KMS-11 (cell line): ENCODE data around the gene MICAL2.

ENCODE experiments used
- H2AFZ ChIP-seq: fragments of 200-600 bp; sonication (generic); 2 replicates; pipeline ENCODE4 v1.6.1; 2016; ENCODE audit warnings: antibody characterized with exemption, mixed run types, low read depth
- H3K27ac ChIP-seq: fragments of 200-600 bp; sonication (generic); 2 replicates; pipeline ENCODE4 v1.6.1; 2016; ENCODE audit warnings: mild to moderate bottlenecking, mixed run types
- H3K27me3 ChIP-seq: fragments of 200-600 bp; sonication (generic); 2 replicates; pipeline ENCODE4 v1.6.1; 2017; ENCODE audit warnings: mild to moderate bottlenecking, low read depth, mixed run types, moderate library complexity; ENCODE audit not compliant: insufficient read depth
- H3K36me3 ChIP-seq: fragments of 200-600 bp; sonication (generic); 2 replicates; pipeline ENCODE4 v1.6.1; 2017; ENCODE audit warnings: mild to moderate bottlenecking, mixed run types; ENCODE audit not compliant: insufficient read depth
- H3K4me1 ChIP-seq: fragments of 200-600 bp; sonication (generic); 2 replicates; pipeline ENCODE4 v1.6.1; 2016; ENCODE audit warnings: mild to moderate bottlenecking, low read depth, mixed run types; ENCODE audit not compliant: poor library complexity, severe bottlenecking
- H3K4me2 ChIP-seq: fragments of 200-600 bp; sonication (generic); 2 replicates; pipeline ENCODE4 v1.7.0; 2016; ENCODE audit warnings: mild to moderate bottlenecking, mixed run types
- H3K4me3 ChIP-seq: fragments of 200-600 bp; sonication (generic); IDR thresholded peaks from 2 replicates; pipeline ENCODE4 v1.6.1; 2017; ENCODE audit warnings: low read depth, low read length, mixed read lengths; ENCODE audit not compliant: insufficient read depth
- H3K79me2 ChIP-seq: fragments of 200-600 bp; sonication (generic); 2 replicates; pipeline ENCODE4 v1.6.1; 2016; ENCODE audit warnings: low read depth, mixed run types; ENCODE audit not compliant: insufficient read depth
- H3K9ac ChIP-seq: fragments of 200-600 bp; sonication (generic); 2 replicates; pipeline ENCODE4 v1.6.1; 2016; ENCODE audit warnings: mild to moderate bottlenecking, mixed run types
- H4K20me1 ChIP-seq: fragments of 200-600 bp; sonication (generic); 2 replicates; pipeline ENCODE4 v1.6.1; 2016; ENCODE audit warnings: mild to moderate bottlenecking, mixed run types; ENCODE audit not compliant: insufficient read depth
- CTCF ChIP-seq: fragments of 200-600 bp; sonication (generic); conservative IDR thresholded peaks from 2 replicates; pipeline ENCODE4 v1.6.1; 2017; ENCODE audit warnings: low read depth, mild to moderate bottlenecking, antibody characterized with exemption, low read length, moderate library complexity, mixed read lengths

MICAL2 gene

GRCh38 chr11:12150831-12151382, 40.5 kb downstream of the MICAL2 start:
- Histone ChIP-seq H4K20me1 (no peaks in the 10 kb centered on the region), H3K79me2 (no peaks in the 10 kb centered on the region), H3K27ac (no peak overlapping the region), H2AFZ (no peak overlapping the region), H3K27me3 (no peaks in the 10 kb centered on the region), H3K36me3 (no peaks in the 10 kb centered on the region), H3K4me1 (no peaks in the 10 kb centered on the region), H3K4me3 (no peak overlapping the region), H3K9ac (no peak overlapping the region), H3K4me2 (no peak overlapping the region)
- TF ChIP-seq CTCF = no peak

- TF ChIP-seq CTCF = no peak
- no peak overlapping the region for H2AFZ ChIP-seq
- H3K79me2 ChIP-seq = no peaks in the 10 kb centered on the region
- H3K4me1 ChIP-seq = no peaks in the 10 kb centered on the region
- no peak overlapping the region for H3K27ac ChIP-seq
- no peaks in the 10 kb centered on the region for H3K36me3 ChIP-seq
- H3K9ac ChIP-seq = no peak overlapping the region
- H3K4me3 ChIP-seq = no peak overlapping the region
- H3K4me2 ChIP-seq = no peak overlapping the region
- H4K20me1 ChIP-seq = no peaks in the 10 kb centered on the region
- H3K27me3 ChIP-seq = no peaks in the 10 kb centered on the region
These were observed 41.9 kb downstream of the MICAL2 start for GRCh38 chr11:12152321-12152720.

GRCh38 chr11:12154871-12155668, 44.7 kb downstream of the MICAL2 start:
- Histone ChIP-seq H3K36me3 (no peaks in the 10 kb centered on the region), H3K4me3 (no peak overlapping the region), H3K4me1 (no peaks in the 10 kb centered on the region), H3K27ac (no peak overlapping the region), H3K4me2 (no peak overlapping the region), H3K79me2 (no peaks in the 10 kb centered on the region), H4K20me1 (no peaks in the 10 kb centered on the region), H2AFZ (no peak overlapping the region), H3K27me3 (no peaks in the 10 kb centered on the region), H3K9ac (no peak overlapping the region)
- no peak for TF ChIP-seq CTCF

- no peaks in the 10 kb centered on the region for H3K79me2 ChIP-seq
- H3K27ac ChIP-seq = no peak overlapping the region
- H4K20me1 ChIP-seq = no peaks in the 10 kb centered on the region
- no peak overlapping the region for H3K9ac ChIP-seq
- no peaks in the 10 kb centered on the region for H3K4me1 ChIP-seq
- H2AFZ ChIP-seq = no peak overlapping the region
- H3K4me3 ChIP-seq = no peak overlapping the region
- no peak overlapping the region for H3K4me2 ChIP-seq
- no peak for TF ChIP-seq CTCF
- no peaks in the 10 kb centered on the region for H3K27me3 ChIP-seq
- no peaks in the 10 kb centered on the region for H3K36me3 ChIP-seq
These were observed 45.3 kb downstream of the MICAL2 start for GRCh38 chr11:12155696-12156095.
